Muscle of leg (tissue), 11 donors: ENCODE measurements around the gene SLC1A2. TPM values are rescaled to one million over a fixed set of nuclear protein-coding genes. Genes with fewer than 3 reads are reported as not detected.

Experiments
- DNase-seq: peaks from one replicate; pipeline ENCODE4 v3.0.0; 2013
- H3K27ac ChIP-seq: one replicate; pipeline ENCODE4 v1.5.1; 2013; ENCODE audit warnings: mild to moderate bottlenecking, low read length, control low read depth
- H3K27me3 ChIP-seq: one replicate; pipeline ENCODE4 v1.6.1; 2013; ENCODE audit warnings: low read length; ENCODE audit not compliant: control insufficient read depth, insufficient read depth
- H3K36me3 ChIP-seq: one replicate; pipeline ENCODE4 v1.6.1; 2013; ENCODE audit warnings: low read length; ENCODE audit not compliant: control insufficient read depth, insufficient read depth
- H3K4me1 ChIP-seq: one replicate; pipeline ENCODE4 v1.6.1; 2013; ENCODE audit warnings: low read length; ENCODE audit not compliant: control insufficient read depth, insufficient read depth
- H3K4me3 ChIP-seq: one replicate; pipeline ENCODE4 v1.5.1; 2013; ENCODE audit warnings: low read length, control low read depth
- H3K9me3 ChIP-seq: replicated peaks from 2 replicates; pipeline ENCODE4 v1.6.1; 2013; ENCODE audit warnings: low read depth, low read length; ENCODE audit not compliant: control insufficient read depth
- WGBS: methylation state at CpG from one replicate; pipeline ENCODE4 v1.1.5; 2013; ENCODE audit warnings: missing lambda C conversion rate; ENCODE audit not compliant: insufficient coverage; 5-methylcytosine and 5-hydroxymethylcytosine counted together
- polyA plus RNA-seq, 8 donors: library from polyadenylated mRNA; unstranded; fragments of 120-200 nt; gene quantifications; one replicate each; pipeline versions ENCODE4 v1.2.1 to v1.2.3, GENCODE V29; 2013; ENCODE audit warnings: inconsistent platforms in 1 of 8, low replicate concordance in 1 of 8; ENCODE audit not compliant: insufficient read length in 8 of 8, insufficient read depth in 1 of 8
- total RNA-seq: library from RNA; stranded (reverse); fragments of 120-200 nt; gene quantifications from one replicate; pipeline ENCODE4 v1.2.4, GENCODE V29; 2013

Gene SLC1A2
- total and polyA plus RNA-seq, 9 donors, result 0.43 to 1.6 (median 1.0) TPM

GRCh38 chr11:35304900-35305460 lies 114.4 kb downstream of the SLC1A2 start:
- no peak for DNase-seq
- H3K4me1 ChIP-seq, result peaks cover 11% of the 10 kb centered on the region
- no peaks in the 10 kb centered on the region for H3K9me3 ChIP-seq
- no peak overlapping the region for H3K27ac ChIP-seq
- no peak overlapping the region for H3K4me3 ChIP-seq
- H3K27me3 ChIP-seq, result no peaks in the 10 kb centered on the region
- H3K36me3 ChIP-seq, result no peaks in the 10 kb centered on the region
- 90% methylated on average over 2 of the region's 5 CpGs for WGBS

- no peak overlapping the region for H3K27ac ChIP-seq
- no peak for DNase-seq
- no peaks in the 10 kb centered on the region for H3K36me3 ChIP-seq
- peaks cover 11% of the 10 kb centered on the region for H3K4me1 ChIP-seq
- H3K4me3 ChIP-seq, result no peak overlapping the region
- WGBS, result 83% methylated on average over 1 of the region's 2 CpGs
- no peaks in the 10 kb centered on the region for H3K9me3 ChIP-seq
- H3K27me3 ChIP-seq, result no peaks in the 10 kb centered on the region
Measured at GRCh38 chr11:35304386-35304775, 115.0 kb downstream of the SLC1A2 start.

GRCh38 chr11:35303596-35304385 lies 115.6 kb downstream of the SLC1A2 start:
- no peak overlapping the region for H3K27ac ChIP-seq
- WGBS, result 79% methylated on average over 3 of the region's 6 CpGs
- H3K4me1 ChIP-seq, result peaks cover 11% of the 10 kb centered on the region
- H3K4me3 ChIP-seq, result no peak overlapping the region
- H3K27me3 ChIP-seq, result no peaks in the 10 kb centered on the region
- DNase-seq, result no peak
- no peaks in the 10 kb centered on the region for H3K36me3 ChIP-seq
- H3K9me3 ChIP-seq, result no peaks in the 10 kb centered on the region

- H3K27ac ChIP-seq, result no peak overlapping the region
- no peaks in the 10 kb centered on the region for H3K27me3 ChIP-seq
- WGBS, result 94% methylated on average over 4 of the region's 4 CpGs
- no peaks in the 10 kb centered on the region for H3K9me3 ChIP-seq
- H3K36me3 ChIP-seq, result no peaks in the 10 kb centered on the region
- no peak for DNase-seq
- no peak overlapping the region for H3K4me3 ChIP-seq
- H3K4me1 ChIP-seq, result peaks cover 11% of the 10 kb centered on the region
Measured at GRCh38 chr11:35302398-35302797, 117.0 kb downstream of the SLC1A2 start.

GRCh38 chr11:35298369-35298768 lies 121.0 kb downstream of the SLC1A2 start:
- Histone ChIP-seq H3K4me3 (no peak overlapping the region), H3K27me3 (no peaks in the 10 kb centered on the region), H3K27ac (no peak overlapping the region), H3K9me3 (no peaks in the 10 kb centered on the region), H3K36me3 (no peaks in the 10 kb centered on the region), H3K4me1 (peaks cover 7% of the 10 kb centered on the region)
- no CpG with 5 or more reads among the region's 1 CpG for WGBS
- no peak for DNase-seq

GRCh38 chr11:35295751-35296150 lies 123.6 kb downstream of the SLC1A2 start:
- Histone ChIP-seq H3K27me3 (no peaks in the 10 kb centered on the region), H3K9me3 (no peaks in the 10 kb centered on the region), H3K36me3 (no peaks in the 10 kb centered on the region), H3K27ac (no peak overlapping the region), H3K4me3 (no peak overlapping the region), H3K4me1 (no peaks in the 10 kb centered on the region)
- 57% methylated on average over 1 of the region's 2 CpGs for WGBS
- DNase-seq, result no peak

- no peak for DNase-seq
- Histone ChIP-seq H3K36me3 (no peaks in the 10 kb centered on the region), H3K27me3 (no peaks in the 10 kb centered on the region), H3K4me3 (no peak overlapping the region), H3K9me3 (no peaks in the 10 kb centered on the region), H3K4me1 (no peaks in the 10 kb centered on the region), H3K27ac (no peak overlapping the region)
- no CpG with 5 or more reads among the region's 4 CpGs for WGBS
Measured at GRCh38 chr11:35293699-35294098, 125.7 kb downstream of the SLC1A2 start.

GRCh38 chr11:35293035-35293434 lies 126.3 kb downstream of the SLC1A2 start:
- H3K4me1 ChIP-seq, result no peaks in the 10 kb centered on the region
- H3K9me3 ChIP-seq, result no peaks in the 10 kb centered on the region
- H3K27ac ChIP-seq, result peak overlapping the region; percentile 53
- no peak overlapping the region for H3K4me3 ChIP-seq
- H3K27me3 ChIP-seq, result no peaks in the 10 kb centered on the region
- DNase-seq, result no peak
- no CpG with 5 or more reads among the region's 3 CpGs for whole genome bisulfite sequencing
- H3K36me3 ChIP-seq, result no peaks in the 10 kb centered on the region

- Histone ChIP-seq H3K4me1 (no peaks in the 10 kb centered on the region), H3K27me3 (no peaks in the 10 kb centered on the region), H3K4me3 (no peak overlapping the region), H3K9me3 (no peaks in the 10 kb centered on the region), H3K27ac (peak overlapping the region; percentile 37), H3K36me3 (no peaks in the 10 kb centered on the region)
- 58% methylated on average over 4 of the region's 5 CpGs for WGBS
- peak; percentile 61 for DNase-seq
Measured at GRCh38 chr11:35292279-35292678, 127.1 kb downstream of the SLC1A2 start.

- H3K9me3 ChIP-seq, result no peaks in the 10 kb centered on the region
- H3K36me3 ChIP-seq, result no peaks in the 10 kb centered on the region
- H3K27ac ChIP-seq, result no peak overlapping the region
- H3K4me1 ChIP-seq, result no peaks in the 10 kb centered on the region
- DNase-seq, result no peak
- H3K27me3 ChIP-seq, result no peaks in the 10 kb centered on the region
- WGBS, result 60% methylated on average over 1 of the region's 3 CpGs
- H3K4me3 ChIP-seq, result no peak overlapping the region
Measured at GRCh38 chr11:35290876-35291275, 128.5 kb downstream of the SLC1A2 start.
